Psoas muscle (tissue), 8 donors: ENCODE results near the gene KANSL1. TPM values are rescaled to one million over a fixed set of nuclear protein-coding genes. Genes with fewer than 3 reads are reported as not detected.
"Not testable (repeated sequence)": the region's sequence is repeated elsewhere in the genome, so short reads cannot be mapped to it uniquely, and the experiment has no call there.

Experiments
- ATAC-seq, 4 donors: fragments of 200-7000 bp; cut with Tn5 transposase; one replicate each; pipeline ENCODE4 v1.9.1; 2020; ENCODE audit warnings: moderate library complexity in 3 of 4, mild to moderate bottlenecking in 2 of 4
- DNase-seq, 2 donors: peaks; one replicate each; pipeline ENCODE4 v3.0.0-alpha.2; 2020
- H3K27ac ChIP-seq: fragments of 200-600 bp; one replicate; pipeline ENCODE4 v1.8.0; 2022
- H3K27me3 ChIP-seq, 3 donors: fragments of 200-600 bp in 1 of 3; one replicate each; pipeline versions ENCODE4 v1.6.1 to v1.8.0; 2013 to 2022; ENCODE audit warnings: low read length in 2 of 3, mild to moderate bottlenecking in 2 of 3, moderate library complexity in 1 of 3; ENCODE audit not compliant: insufficient read depth in 3 of 3
- H3K36me3 ChIP-seq, 2 donors: fragments of 200-600 bp in 1 of 2; one replicate each; pipeline versions ENCODE4 v1.6.1 to v1.8.0; 2013 to 2022; ENCODE audit warnings: low read depth in 1 of 2, mild to moderate bottlenecking in 1 of 2, moderate library complexity in 1 of 2; ENCODE audit not compliant: insufficient read depth in 1 of 2
- H3K4me1 ChIP-seq: fragments of 200-600 bp; one replicate; pipeline ENCODE4 v1.8.0; 2022
- H3K4me3 ChIP-seq: fragments of 200-600 bp; one replicate; pipeline ENCODE4 v1.8.0; 2022; ENCODE audit warnings: mild to moderate bottlenecking
- H3K9me3 ChIP-seq: fragments of 200-600 bp; one replicate; pipeline ENCODE4 v1.8.0; 2022
- CTCF ChIP-seq: fragments of 200-600 bp; IDR thresholded peaks from one replicate; pipeline ENCODE4 v1.8.0; 2022; ENCODE audit warnings: antibody characterized with exemption
- WGBS, 3 donors: extraction: QIAGEN DNeasy Blood & Tissue Kit; methylation state at CpG; one replicate each; pipeline versions ENCODE4 v1.1.6 to v1.1.7; 2013; 5-methylcytosine and 5-hydroxymethylcytosine counted together
- intact Hi-C, 2 donors: fragments of 100-400 bp; cut with DNase I; formaldehyde crosslinking; loops; one replicate each; pipeline versions ENCODE4 v1.11.0 to v1.14.2; 2022
- polyA plus RNA-seq, 3 donors: library from polyadenylated mRNA; stranded (reverse); fragments of 200-250 nt; gene quantifications; one replicate each; pipeline ENCODE4 v1.2.3, GENCODE V29; 2013
- total RNA-seq, 4 donors: library from RNA; stranded (reverse); fragmentation: NEBNext Ultra II Directional in 2 of 4; extraction: Animal tissue kit (Norgen Biotek cat#: 25700) in 2 of 4; gene quantifications; one replicate each; pipeline versions ENCODE4 v1.2.1 to v1.2.4, GENCODE V29; 2021 to 2023
- donor health status: healthy with polysubstance abuse.
- donor health status: DM: no; HTN: no; CAD: no; lungs with moderate emphysema.
- donor health status: Bipolar disorder and iron deficiency.
- donor health status: healthy.
- donor health status: DM: yes; HTN: yes; CAD: no.
- donor health status: DM: no; HTN: no; CAD: no.
- donor health status: DM: no; HTN: no; CAD: no.
- donor health status: DM: yes; HTN: yes; CAD: no.

KANSL1 gene
- total and polyA plus RNA-seq, 7 donors: 6.9 to 37.5 (median 25.8) TPM

DNA sequence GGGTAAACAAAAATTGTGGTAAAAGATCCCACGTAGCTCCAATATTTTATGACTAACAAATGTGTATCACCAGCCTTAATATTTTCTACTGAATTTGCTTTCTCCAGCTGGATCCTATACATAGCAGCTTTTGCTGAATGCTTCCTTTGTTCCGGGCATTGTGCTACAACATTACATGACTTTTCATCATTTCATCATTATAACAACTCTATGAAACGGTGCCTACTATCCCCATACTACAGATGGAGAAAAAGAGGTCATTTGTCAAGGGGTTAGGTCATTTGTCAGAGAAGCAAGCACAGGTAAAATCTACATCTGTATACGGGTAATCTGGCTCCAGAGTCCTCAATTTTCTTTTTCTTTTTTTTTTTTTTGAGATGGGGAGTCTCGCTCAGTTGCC, 74.3 kb downstream of the KANSL1 start:
- no peak overlapping the region for H3K27ac ChIP-seq
- H3K36me3 ChIP-seq: no peaks in the 10 kb centered on the region
- H3K4me1 ChIP-seq: peaks cover 86% of the 10 kb centered on the region
- TF ChIP-seq CTCF: no peak
- DNase-seq (no peak), ATAC-seq (no peak)
- H3K4me3 ChIP-seq: no peak overlapping the region
- intact Hi-C loops: loop anchor here (5.0 to 10.0 kb wide), 2 partner anchors 52 to 544 kb away; no protein-coding TSS in a partner anchor
- H3K27me3 ChIP-seq: no peaks in the 10 kb centered on the region
- 92 to 95% (median 95%) methylated on average over 5 of the region's 5 CpGs for WGBS, 3 donors
- H3K9me3 ChIP-seq: no peaks in the 10 kb centered on the region

DNA sequence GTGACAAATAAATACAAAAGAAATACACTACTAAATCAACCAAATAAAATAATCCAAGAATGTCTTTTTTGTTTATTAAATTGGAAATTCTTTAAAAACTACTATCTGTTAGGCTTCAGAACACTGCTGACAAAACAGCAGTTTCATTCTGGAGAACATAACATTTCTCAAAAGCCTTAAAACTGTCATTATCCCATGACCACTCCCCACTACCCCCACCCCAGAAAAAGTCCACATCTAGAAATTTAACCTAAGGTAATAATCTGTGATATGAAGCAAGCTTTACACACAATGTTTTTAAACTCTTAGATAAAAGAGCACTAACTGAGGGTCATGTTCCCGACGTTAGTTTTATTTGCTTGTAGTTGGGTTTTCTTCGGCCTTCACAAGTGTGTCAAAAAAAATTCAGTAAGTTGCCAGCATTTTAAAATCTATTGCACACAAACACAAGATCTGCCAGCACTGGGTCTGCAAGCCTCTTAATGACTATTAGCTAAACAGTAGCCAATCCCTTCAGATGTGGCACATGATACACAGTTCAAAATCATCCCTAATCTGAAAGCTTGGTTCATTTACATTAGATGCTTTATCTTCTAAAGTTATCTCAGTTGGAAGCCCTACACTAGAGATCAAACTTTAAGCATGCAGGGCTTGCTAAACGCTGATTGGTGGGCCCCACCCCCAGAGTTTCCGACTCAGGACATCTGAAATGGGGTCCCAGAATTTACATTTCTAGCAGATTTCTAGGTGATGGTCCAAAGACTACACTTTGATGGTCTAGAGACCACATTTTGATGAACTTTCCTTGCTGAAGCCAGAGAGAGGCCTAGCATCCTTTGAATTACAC, 75.2 kb downstream of the KANSL1 start:
- H3K9me3 ChIP-seq: no peaks in the 10 kb centered on the region
- H3K4me1 ChIP-seq: peaks cover 78% of the 10 kb centered on the region
- 25 to 33% (median 31%) methylated on average over 5 of the region's 5 CpGs for WGBS, 3 donors
- no peak for TF ChIP-seq CTCF
- no peaks in the 10 kb centered on the region for H3K36me3 ChIP-seq
- ATAC-seq: no peak
- H3K27me3 ChIP-seq: no peaks in the 10 kb centered on the region
- no peak overlapping the region for H3K4me3 ChIP-seq
- H3K27ac ChIP-seq: no peak overlapping the region
- intact Hi-C loops: loop anchor here (5.0 to 10.0 kb wide), 2 partner anchors 51 to 543 kb away; no protein-coding TSS in a partner anchor
- no peak for DNase-seq

DNA sequence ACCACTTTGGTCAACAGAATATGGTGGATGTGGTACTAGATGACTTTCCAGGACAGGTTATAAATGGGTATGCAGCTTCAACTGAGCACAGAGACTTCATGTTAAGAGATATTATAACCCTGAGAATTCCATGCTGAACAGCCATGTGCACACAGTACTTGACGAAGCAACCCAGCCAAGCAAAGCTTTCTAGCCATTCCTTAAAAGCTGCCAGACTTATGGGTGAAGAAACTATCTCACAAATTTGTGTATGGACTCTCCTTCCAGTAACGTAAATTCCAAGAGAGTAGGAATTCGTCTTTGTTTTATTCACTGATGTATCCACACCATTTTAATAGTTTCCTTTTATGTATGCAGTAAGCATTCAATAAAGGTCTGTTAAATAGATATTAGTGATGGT, 76.1 kb downstream of the KANSL1 start:
- DNase-seq: no peak
- Histone ChIP-seq H3K27me3 (no peaks in the 10 kb centered on the region), H3K9me3 (no peaks in the 10 kb centered on the region), H3K4me3 (no peak overlapping the region), H3K27ac (no peak overlapping the region), H3K36me3 (no peaks in the 10 kb centered on the region), H3K4me1 (peaks cover 68% of the 10 kb centered on the region)
- no peak for ATAC-seq
- WGBS, 3 donors: 38 to 62% (median 40%) methylated on average over 3 of the region's 3 CpGs
- intact Hi-C loops: loop anchor here (5.0 to 10.0 kb wide), 2 partner anchors 50 to 542 kb away; no protein-coding TSS in a partner anchor
- no peak for TF ChIP-seq CTCF

GRCh38 chr17:46115699-46116098, 77.5 kb downstream of the KANSL1 start:
- H3K27ac ChIP-seq: peak overlapping the region; percentile 39
- ATAC-seq (peak; percentile 37 to 58 (median 54)), DNase-seq (no peak)
- intact Hi-C loops: loop anchor here (5.0 to 10.0 kb wide), 2 partner anchors 48 to 541 kb away; no protein-coding TSS in a partner anchor
- TF ChIP-seq CTCF: no peak
- H3K9me3 ChIP-seq: no peaks in the 10 kb centered on the region
- WGBS, 3 donors: 33 to 46% (median 35%) methylated on average over 6 of the region's 6 CpGs
- H3K4me3 ChIP-seq: no peak overlapping the region
- peaks cover 66% of the 10 kb centered on the region for H3K4me1 ChIP-seq
- H3K27me3 ChIP-seq: no peaks in the 10 kb centered on the region
- H3K36me3 ChIP-seq: no peaks in the 10 kb centered on the region

DNA sequence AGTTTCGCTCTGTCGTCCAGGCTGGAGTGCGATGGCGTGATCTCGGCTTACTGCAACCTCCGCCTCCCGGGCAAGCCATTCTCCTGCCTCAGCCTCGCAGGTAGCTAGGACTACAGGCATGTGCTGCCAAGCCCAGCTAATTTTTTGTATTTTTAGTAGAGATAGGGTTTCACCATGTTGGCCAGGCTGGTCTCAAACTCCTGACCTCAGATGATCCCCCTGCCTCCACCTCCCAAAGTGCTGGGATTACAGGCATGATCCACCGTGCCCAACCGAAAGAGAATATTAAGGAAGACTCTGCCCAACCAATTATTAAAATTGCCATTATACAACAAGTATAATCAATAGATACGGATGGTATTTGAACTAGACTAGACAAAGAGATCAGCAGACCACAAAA, 82.0 kb downstream of the KANSL1 start:
- not testable (repeated sequence) for H3K27ac ChIP-seq, H3K9me3 ChIP-seq, H3K4me3 ChIP-seq, H3K36me3 ChIP-seq, DNase-seq, ATAC-seq, H3K27me3 ChIP-seq
- WGBS, 3 donors: 38 to 72% (median 50%) methylated on average over 11 of the region's 11 CpGs
- intact Hi-C loops: loop anchor here in 1 of 2 donors (10.0 kb wide), 1 partner anchor 536 kb away; no protein-coding TSS in a partner anchor
- peaks cover 69% of the 10 kb centered on the region for H3K4me1 ChIP-seq
